ENCODE measurements around the gene SBF2. TPM values are rescaled to one million over a fixed set of nuclear protein-coding genes. Genes with fewer than 3 reads are reported as not detected.
"Not testable (repeated sequence)": the region's sequence is repeated elsewhere in the genome, so short reads cannot be mapped to it uniquely, and the experiment has no call there.

The SBF2 gene
- total RNA-seq, 3 donors from 2014 or later = 74.8 to 91.9 (median 88.2) TPM

- H3K27ac ChIP-seq = no peak overlapping the region
- no peaks in the 10 kb centered on the region for H3K4me1 ChIP-seq
- no peaks in the 10 kb centered on the region for H3K9me3 ChIP-seq
- no peak for DNase-seq (ENCODE audit: low spot score in 2 of 2)
- intact Hi-C loops (cut with DNase I; ENCODE audit: low total_unique reads) = no loop called here
- no peaks in the 10 kb centered on the region for H3K27me3 ChIP-seq
- TF ChIP-seq CTCF (IDR thresholded peaks at IDR 0.05) (no peak), POLR2A (IDR thresholded peaks at IDR 0.05) (no peak), POLR2AphosphoS5 (IDR thresholded peaks at IDR 0.05) (no peak)
- H3K4me3 ChIP-seq = no peak overlapping the region
- H3K36me3 ChIP-seq = no peaks in the 10 kb centered on the region
These were observed 255.3 kb downstream of the SBF2 start for GRCh38 chr11:10038521-10039302.

- DNase-seq (ENCODE audit: low spot score in 2 of 2); intact Hi-C loops (cut with DNase I; ENCODE audit: low total_unique reads): not testable (repeated sequence)
These were observed 258.1 kb downstream of the SBF2 start for GRCh38 chr11:10035932-10036331.

GRCh38 chr11:10032935-10033334 is 261.1 kb downstream of the SBF2 start:
- no peaks in the 10 kb centered on the region for H3K27me3 ChIP-seq
- H3K36me3 ChIP-seq = no peaks in the 10 kb centered on the region
- no peaks in the 10 kb centered on the region for H3K4me1 ChIP-seq
- no peak overlapping the region for H3K27ac ChIP-seq
- DNase-seq (ENCODE audit: low spot score in 2 of 2) = no peak
- H3K9me3 ChIP-seq = no peaks in the 10 kb centered on the region
- H3K4me3 ChIP-seq = no peak overlapping the region
- intact Hi-C loops (cut with DNase I; ENCODE audit: low total_unique reads) = no loop called here
- no peak for TF ChIP-seq CTCF (IDR thresholded peaks at IDR 0.05)
- TF ChIP-seq POLR2A (IDR thresholded peaks at IDR 0.05) = no peak
- no peak for TF ChIP-seq POLR2AphosphoS5 (IDR thresholded peaks at IDR 0.05)

More at GRCh38 chr11:10035932-10036331, 258.1 kb downstream of the SBF2 start:
- H3K4me1 ChIP-seq, H3K4me3 ChIP-seq, H3K36me3 ChIP-seq, H3K9me3 ChIP-seq, H3K27me3 ChIP-seq, H3K27ac ChIP-seq: not testable (repeated sequence)

- no peak for DNase-seq (ENCODE audit: low spot score in 2 of 2)
- Histone ChIP-seq H3K27me3 (no peaks in the 10 kb centered on the region), H3K4me1 (no peaks in the 10 kb centered on the region), H3K27ac (no peak overlapping the region), H3K9me3 (no peaks in the 10 kb centered on the region), H3K36me3 (no peaks in the 10 kb centered on the region), H3K4me3 (no peak overlapping the region)
- intact Hi-C loops (cut with DNase I; ENCODE audit: low total_unique reads) = no loop called here
- TF ChIP-seq POLR2AphosphoS5 (IDR thresholded peaks at IDR 0.05) = no peak
- TF ChIP-seq POLR2A (IDR thresholded peaks at IDR 0.05) = no peak
- TF ChIP-seq CTCF (IDR thresholded peaks at IDR 0.05) = no peak
These were observed 263.9 kb downstream of the SBF2 start for GRCh38 chr11:10030122-10030490.

GRCh38 chr11:10029386-10030121 is 264.5 kb downstream of the SBF2 start:
- H3K4me1 ChIP-seq = no peaks in the 10 kb centered on the region
- no peaks in the 10 kb centered on the region for H3K36me3 ChIP-seq
- intact Hi-C loops (cut with DNase I; ENCODE audit: low total_unique reads) = no loop called here
- H3K4me3 ChIP-seq = no peak overlapping the region
- H3K27me3 ChIP-seq = no peaks in the 10 kb centered on the region
- TF ChIP-seq CTCF (IDR thresholded peaks at IDR 0.05) = no peak
- no peak for TF ChIP-seq POLR2A (IDR thresholded peaks at IDR 0.05)
- no peak for TF ChIP-seq POLR2AphosphoS5 (IDR thresholded peaks at IDR 0.05)
- DNase-seq (ENCODE audit: low spot score in 2 of 2) = no peak
- H3K27ac ChIP-seq = no peak overlapping the region
- no peaks in the 10 kb centered on the region for H3K9me3 ChIP-seq
